Adrenal gland (tissue), 12 donors: ENCODE results near the gene FOXO3. TPM values are rescaled to one million over a fixed set of nuclear protein-coding genes. Genes with fewer than 3 reads are reported as not detected.

Source experiments
- DNase-seq, 7 donors: peaks; one replicate each; pipeline ENCODE4 v3.0.0-alpha.2; 2019 to 2020
- H3K27ac ChIP-seq, 5 donors: fragments of 200-600 bp; sonication (generic) in 4 of 5; 1 replicate in 3 of 5; 2 replicates in 2 of 5; pipeline versions ENCODE4 v1.5.1 to v1.8.0; 2016 to 2020; ENCODE audit warnings: mild to moderate bottlenecking in 1 of 5
- H3K27me3 ChIP-seq: fragments of 200-600 bp; 2 replicates; pipeline ENCODE4 v1.8.0; 2021
- H3K36me3 ChIP-seq, 2 donors: fragments of 200-600 bp; replicated peaks in 1 of 2; 1 replicate in 1 of 2; 2 replicates in 1 of 2; pipeline versions ENCODE4 v1.5.1 to v1.8.0; 2018 to 2022
- H3K4me1 ChIP-seq, 2 donors: fragments of 200-600 bp; replicated peaks in 1 of 2; 1 replicate in 1 of 2; 2 replicates in 1 of 2; pipeline versions ENCODE4 v1.5.1 to v1.8.0; 2018 to 2021
- H3K4me3 ChIP-seq, 4 donors: fragments of 200-600 bp; sonication (generic) in 3 of 4; one replicate each; pipeline ENCODE4 v1.5.1; 2016 to 2018
- H3K9me3 ChIP-seq, 3 donors: fragments of 200-600 bp; sonication (generic) in 1 of 3; replicated peaks in 1 of 3; 1 replicate in 2 of 3; 2 replicates in 1 of 3; pipeline versions ENCODE4 v1.5.1 to v1.8.0; 2016 to 2021
- CTCF ChIP-seq, 6 experiments: fragments of 450-650 bp in 4 of 6; fragments of 200-600 bp in 2 of 6; sonication (generic) in 1 of 6; IDR thresholded peaks; 1 replicate in 5 of 6; 2 replicates in 1 of 6; pipeline versions ENCODE4 v1.5.1 to v1.8.0; 2016 to 2021; ENCODE audit warnings: antibody characterized with exemption in 6 of 6, mild to moderate bottlenecking in 2 of 6, moderate library complexity in 1 of 6
- POLR2A ChIP-seq, 2 donors: fragments of 450-650 bp; IDR thresholded peaks; one replicate each; pipeline ENCODE4 v1.6.1; 2017; ENCODE audit warnings: antibody characterized with exemption in 2 of 2, mild to moderate bottlenecking in 2 of 2, moderate library complexity in 1 of 2
- WGBS, 4 donors: extraction: QIAGEN DNeasy Blood & Tissue Kit in 2 of 4; methylation state at CpG; one replicate each; pipeline versions ENCODE4 v1.1.5 to v1.1.7; 2013 to 2017; 5-methylcytosine and 5-hydroxymethylcytosine counted together
- intact Hi-C, 2 donors: fragments of 100-400 bp; cut with DNase I; formaldehyde crosslinking; loops; one replicate each; pipeline versions ENCODE4 v1.14.1 to v1.15.0; 2022 to 2023
- polyA plus RNA-seq, 3 donors: library from polyadenylated mRNA; stranded (reverse); fragments of 200-250 nt in 2 of 3; fragments of 350-450 nt in 1 of 3; fragmentation: Illumina TruSeq in 1 of 3; extraction: RNeasy Lipid Tissue Mini Kit (QIAGEN cat#74804) in 1 of 3; gene quantifications; one replicate each; pipeline ENCODE4 v1.2.3, GENCODE V29; 2013 to 2014
- total RNA-seq, 9 donors: library from RNA; depleted of rRNA in 4 of 9; stranded (reverse); fragments of >200 nt in 4 of 9; fragments of 120-200 nt in 1 of 9; fragmentation: NEBNext Ultra II Directional in 1 of 9; extraction: Animal tissue kit (Norgen Biotek cat#: 25700) in 1 of 9; gene quantifications; one replicate each; pipeline versions ENCODE4 v1.1.0 to v1.2.4, GENCODE V29; 2013 to 2023
- donor health status: healthy with polysubstance abuse.
- donor health status: Bipolar disorder and iron deficiency.
- donor health status: DM: yes; HTN: yes; CAD: no.
- donor health status: DM: no; HTN: no; CAD: no.
- donor health status: DM: no; HTN: no; CAD: no.
- donor health status: DM: yes; HTN: yes; CAD: no.

Gene FOXO3
- total and polyA plus RNA-seq, 12 donors, result 8.3 to 38.7 (median 23.4) TPM

- DNase-seq, result no peak
- Histone ChIP-seq H3K4me1 (peaks cover 7 to 19% of the 10 kb centered on the region in 2 donors), H3K27ac (no peak overlapping the region), H3K36me3 (no peaks in the 10 kb centered on the region), H3K9me3 (no peaks in the 10 kb centered on the region), H3K4me3 (no peak overlapping the region), H3K27me3 (no peaks in the 10 kb centered on the region)
- 83 to 91% (median 88%) methylated on average over 6 of the region's 6 CpGs for WGBS, 4 donors
- intact Hi-C loops, result no loop called here
- TF ChIP-seq CTCF (IDR thresholded peaks at IDR 0.05) (no peak), POLR2A (IDR thresholded peaks at IDR 0.05) (no peak)
These were observed 129.8 kb downstream of the FOXO3 start for GRCh38 chr6:108690326-108691049.

GRCh38 chr6:108693430-108694154, 132.9 kb downstream of the FOXO3 start:
- intact Hi-C loops, result no loop called here
- no peak for DNase-seq
- no peaks in the 10 kb centered on the region for H3K36me3 ChIP-seq
- WGBS, 4 donors, result 96 to 100% (median 96%) methylated on average over 2 of the region's 2 CpGs
- H3K9me3 ChIP-seq, result no peaks in the 10 kb centered on the region
- no peak overlapping the region for H3K27ac ChIP-seq
- TF ChIP-seq POLR2A (IDR thresholded peaks at IDR 0.05) (no peak), CTCF (IDR thresholded peaks at IDR 0.05) (no peak)
- no peak overlapping the region for H3K4me3 ChIP-seq
- no peaks in the 10 kb centered on the region for H3K27me3 ChIP-seq
- peaks cover 7 to 19% of the 10 kb centered on the region in 2 donors for H3K4me1 ChIP-seq

GRCh38 chr6:108694816-108695215, 134.1 kb downstream of the FOXO3 start:
- Histone ChIP-seq H3K27ac (no peak overlapping the region), H3K27me3 (no peaks in the 10 kb centered on the region), H3K4me3 (no peak overlapping the region), H3K4me1 (peaks cover 0 to 8% of the 10 kb centered on the region in 2 donors), H3K9me3 (no peaks in the 10 kb centered on the region), H3K36me3 (no peaks in the 10 kb centered on the region)
- intact Hi-C loops, result no loop called here
- DNase-seq, result no peak
- TF ChIP-seq CTCF (IDR thresholded peaks at IDR 0.05) (no peak), POLR2A (IDR thresholded peaks at IDR 0.05) (no peak)
- WGBS, 4 donors, result 73 to 98% (median 94%) methylated on average over 6 of the region's 6 CpGs

- no peaks in the 10 kb centered on the region for H3K4me1 ChIP-seq
- H3K27ac ChIP-seq, result no peak overlapping the region
- TF ChIP-seq POLR2A (IDR thresholded peaks at IDR 0.05) (no peak), CTCF (IDR thresholded peaks at IDR 0.05) (no peak)
- intact Hi-C loops, result no loop called here
- no peaks in the 10 kb centered on the region for H3K27me3 ChIP-seq
- no peak overlapping the region for H3K4me3 ChIP-seq
- 84 to 89% (median 88%) methylated on average over 14 to 15 of the region's 15 CpGs for WGBS, 4 donors
- DNase-seq, result no peak
- peaks cover 0 to 15% (median 6%) of the 10 kb centered on the region in 3 donors for H3K9me3 ChIP-seq
- H3K36me3 ChIP-seq, result no peaks in the 10 kb centered on the region
These were observed 136.9 kb downstream of the FOXO3 start for GRCh38 chr6:108697561-108698161.
